HepG2 (cell line): ENCODE results near the gene NDUFS2. TPM values are rescaled to one million over a fixed set of nuclear protein-coding genes. Genes with fewer than 3 reads are reported as not detected.

ENCODE experiments used
- ADNP ChIP-seq: sonication (generic); formaldehyde crosslinking; IDR thresholded peaks from 2 replicates; pipeline ENCODE4 v1.4.0; 2020; ENCODE audit warnings: missing genetic modification reagents
- ARNT2 ChIP-seq: sonication (generic); formaldehyde crosslinking; IDR thresholded peaks from 2 replicates; pipeline ENCODE4 v1.8.0; 2022; ENCODE audit warnings: mild to moderate bottlenecking, low read depth, missing genetic modification reagents, moderate library complexity
- CC2D1A ChIP-seq: sonication (generic); formaldehyde crosslinking; IDR thresholded peaks from 2 replicates; pipeline ENCODE4 v1.8.1; 2023; ENCODE audit warnings: mild to moderate bottlenecking, missing genetic modification reagents
- CENPT ChIP-seq: sonication (generic); formaldehyde crosslinking; IDR thresholded peaks from 2 replicates; pipeline ENCODE4 v1.8.0; 2022; ENCODE audit warnings: low read depth, mild to moderate bottlenecking, moderate library complexity, missing genetic modification reagents
- HCFC1 ChIP-seq: fragments of 150-350 bp; IDR thresholded peaks from 2 replicates; pipeline ENCODE4 v1.6.1; 2014; ENCODE audit warnings: low read depth, low read length
- IRF2 ChIP-seq: IDR thresholded peaks from 2 replicates; pipeline ENCODE4 v1.6.1; 2018; ENCODE audit warnings: missing genetic modification reagents, missing compliant biosample characterization
- KLF9 ChIP-seq: IDR thresholded peaks from 2 replicates; pipeline ENCODE4 v1.6.1; 2016; ENCODE audit warnings: low read depth
- NFKB2 ChIP-seq: sonication (generic); formaldehyde crosslinking; IDR thresholded peaks from 2 replicates; pipeline ENCODE4 v1.4.0; 2020; ENCODE audit warnings: missing genetic modification reagents, borderline replicate concordance
- RORA ChIP-seq: sonication (generic); formaldehyde crosslinking; IDR thresholded peaks from 2 replicates; pipeline ENCODE4 v1.5.0; 2020; ENCODE audit warnings: mild to moderate bottlenecking, missing genetic modification reagents, moderate library complexity
- SOX6 ChIP-seq, 2 experiments: fragments of 450-650 bp in 1 of 2; sonication (generic) in 1 of 2; formaldehyde crosslinking in 1 of 2; IDR thresholded peaks; 2 replicates each; pipeline versions ENCODE4 v1.4.0 to v1.6.1; 2017 to 2020; ENCODE audit warnings: antibody characterized with exemption in 1 of 2, mild to moderate bottlenecking in 1 of 2, missing genetic modification reagents in 1 of 2
- SRSF1 ChIP-seq: fragments of 200-400 bp; formaldehyde crosslinking; optimal IDR thresholded peaks from 2 replicates; pipeline ENCODE3; 2017; ENCODE audit warnings: mild to moderate bottlenecking, low read depth, low read length, moderate library complexity
- TGIF2 ChIP-seq: IDR thresholded peaks from 2 replicates; pipeline ENCODE4 v1.6.1; 2016; ENCODE audit warnings: control low read depth, missing compliant biosample characterization
- ZBTB20 ChIP-seq: sonication (generic); formaldehyde crosslinking; IDR thresholded peaks from 2 replicates; pipeline ENCODE4 v1.8.1; 2023; ENCODE audit warnings: missing genetic modification reagents, low read depth, mild to moderate bottlenecking, borderline replicate concordance
- ZNF101 ChIP-seq: sonication (generic); formaldehyde crosslinking; IDR thresholded peaks from 2 replicates; pipeline ENCODE4 v1.4.0; 2020; ENCODE audit warnings: mild to moderate bottlenecking, low read depth, missing genetic modification reagents, borderline replicate concordance
- ZNF446 ChIP-seq: sonication (generic); formaldehyde crosslinking; IDR thresholded peaks from 2 replicates; pipeline ENCODE4 v1.5.0; 2020; ENCODE audit warnings: mild to moderate bottlenecking, missing genetic modification reagents
- ZNF530 ChIP-seq: sonication (generic); formaldehyde crosslinking; IDR thresholded peaks from 2 replicates; pipeline ENCODE4 v1.5.0; 2020; ENCODE audit warnings: low read depth, mild to moderate bottlenecking, missing genetic modification reagents
- ZNF652 ChIP-seq: IDR thresholded peaks from 2 replicates; pipeline ENCODE4 v1.6.1; 2016; ENCODE audit warnings: low read depth, borderline replicate concordance
- ZNF780A ChIP-seq: sonication (generic); formaldehyde crosslinking; IDR thresholded peaks from 2 replicates; pipeline ENCODE4 v1.8.0; 2022; ENCODE audit warnings: mild to moderate bottlenecking, missing genetic modification reagents, moderate library complexity
- ZNF792 ChIP-seq: IDR thresholded peaks from 2 replicates; pipeline ENCODE4 v1.6.1; 2016
- ZNF879 ChIP-seq: sonication (generic); formaldehyde crosslinking; IDR thresholded peaks from 2 replicates; pipeline ENCODE4 v1.8.1; 2023; ENCODE audit warnings: missing genetic modification reagents
- polyA plus RNA-seq, 8 experiments: library from polyadenylated mRNA; depleted of rRNA in 3 of 8; stranded (reverse) in 7 of 8; unstranded in 1 of 8; fragments of >200 nt; fragmentation: Illumina TruSeq in 4 of 8; extraction: Trizol in 4 of 8; gene quantifications; 2 replicates each; pipeline versions ENCODE4 v1.2.1 to v1.2.3, GENCODE V29; 2011 to 2016; ENCODE audit warnings: low read depth in 4 of 8, missing spikeins in 1 of 8, mixed read lengths in 1 of 8; ENCODE audit not compliant: insufficient read depth in 1 of 8
- total RNA-seq, 5 experiments: library from RNA; depleted of rRNA; stranded (reverse); fragments of >200 nt; fragmentation: Illumina TruSeq; extraction: Trizol; gene quantifications; 2 replicates each; pipeline ENCODE4 v1.2.3, GENCODE V29; 2016; ENCODE audit warnings: low read depth in 1 of 5
- TF ChIP-seq, protein P1 (sequence below): IDR thresholded peaks from 2 replicates; pipeline ENCODE4 v1.6.1; 2016; ENCODE audit warnings: missing compliant biosample characterization, missing genetic modification reagents, borderline replicate concordance
- TF ChIP-seq, protein P2 (sequence below): sonication (generic); formaldehyde crosslinking; IDR thresholded peaks from 2 replicates; pipeline ENCODE4 v1.8.1; 2023; ENCODE audit warnings: mild to moderate bottlenecking, moderate library complexity, missing genetic modification reagents
- TF ChIP-seq, protein P3 (sequence below): sonication (generic); formaldehyde crosslinking; IDR thresholded peaks from 2 replicates; pipeline ENCODE4 v1.4.0; 2020; ENCODE audit warnings: missing genetic modification reagents, borderline replicate concordance
- TF ChIP-seq, protein P4 (sequence below): sonication (generic); formaldehyde crosslinking; IDR thresholded peaks from 2 replicates; pipeline ENCODE4 v1.8.0; 2022; ENCODE audit warnings: mild to moderate bottlenecking, missing genetic modification reagents, moderate library complexity

NDUFS2 gene
- total and polyA plus RNA-seq, 2 of the 13 experiments (the other 11 are each of a cell fraction or from before 2014, with no cell fraction given), result 89.9 to 118 TPM

DNA sequence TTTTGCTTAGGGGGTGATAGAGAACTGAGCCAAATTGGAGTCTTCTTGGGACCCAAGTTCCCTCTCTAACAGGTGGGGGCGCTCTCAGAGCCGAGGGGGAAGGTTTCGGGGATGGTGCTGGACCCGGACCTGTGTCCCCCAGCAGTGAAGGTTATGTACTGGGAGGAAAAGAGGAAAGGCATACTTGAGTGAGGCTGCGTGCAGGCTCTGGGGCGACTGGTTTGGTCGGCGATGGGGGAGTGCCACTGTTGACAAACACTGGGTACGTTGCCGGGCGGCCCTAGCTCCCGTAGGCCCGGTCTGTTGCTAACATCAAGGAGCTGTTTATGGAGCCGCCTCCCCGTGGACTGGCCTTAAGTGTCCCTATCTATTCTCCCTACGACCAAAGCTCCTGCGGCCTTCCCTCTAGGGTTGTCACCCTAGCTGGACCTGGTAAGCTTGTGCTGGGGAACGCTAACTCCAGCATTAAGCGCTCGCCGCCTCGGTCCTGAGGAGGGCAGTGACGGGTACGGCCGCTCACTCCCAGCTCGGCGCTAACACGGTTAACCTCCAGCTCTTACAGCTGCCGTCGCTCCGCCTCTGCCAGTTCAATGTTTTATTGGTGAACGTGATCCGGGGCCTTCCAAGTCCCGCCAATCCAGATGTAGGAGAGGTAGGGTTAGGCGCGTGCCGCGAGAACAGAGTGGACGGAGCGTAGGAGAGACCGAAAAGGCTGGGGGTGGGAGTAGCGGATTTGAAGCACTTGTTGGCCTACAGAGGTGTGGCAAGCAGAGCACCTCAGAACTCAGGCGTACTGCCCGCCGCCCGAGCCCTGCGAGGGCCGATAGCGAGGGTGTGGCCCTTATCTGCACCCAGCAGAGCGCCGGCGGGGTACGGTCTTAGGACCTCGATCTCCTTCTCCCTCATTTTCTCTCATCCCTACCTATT lies 36.2 kb upstream of the NDUFS2 start, which contains the start of gene PPOX (continued):
- TF ChIP-seq, protein P1, sequence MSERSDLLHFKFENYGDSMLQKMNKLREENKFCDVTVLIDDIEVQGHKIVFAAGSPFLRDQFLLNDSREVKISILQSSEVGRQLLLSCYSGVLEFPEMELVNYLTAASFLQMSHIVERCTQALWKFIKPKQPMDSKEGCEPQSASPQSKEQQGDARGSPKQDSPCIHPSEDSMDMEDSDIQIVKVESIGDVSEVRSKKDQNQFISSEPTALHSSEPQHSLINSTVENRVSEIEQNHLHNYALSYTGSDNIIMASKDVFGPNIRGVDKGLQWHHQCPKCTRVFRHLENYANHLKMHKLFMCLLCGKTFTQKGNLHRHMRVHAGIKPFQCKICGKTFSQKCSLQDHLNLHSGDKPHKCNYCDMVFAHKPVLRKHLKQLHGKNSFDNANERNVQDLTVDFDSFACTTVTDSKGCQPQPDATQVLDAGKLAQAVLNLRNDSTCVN (CRISPR knock-in tag), result no peak; the same call in 1 of the 2 replicates
- TF ChIP-seq, protein P2, sequence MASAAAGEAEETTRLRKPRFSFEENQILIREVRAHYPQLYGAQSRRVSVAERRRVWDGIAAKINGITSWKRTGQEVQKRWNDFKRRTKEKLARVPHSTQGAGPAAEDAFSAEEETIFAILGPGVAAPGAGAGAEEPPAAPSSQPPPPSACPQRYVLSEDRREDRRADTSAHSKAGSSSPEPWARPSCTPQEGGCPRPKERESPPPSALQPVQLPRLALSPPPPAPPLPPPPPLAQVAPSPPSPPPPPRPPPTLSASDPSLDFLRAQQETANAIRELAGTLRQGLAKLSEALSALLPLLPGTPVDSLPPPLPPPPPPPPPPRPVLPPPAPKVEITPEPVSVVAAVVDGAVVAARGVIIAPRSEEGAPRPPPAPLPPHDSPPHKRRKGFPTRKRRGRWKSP, result peak; percentile 90
- TF ChIP-seq, protein P3, sequence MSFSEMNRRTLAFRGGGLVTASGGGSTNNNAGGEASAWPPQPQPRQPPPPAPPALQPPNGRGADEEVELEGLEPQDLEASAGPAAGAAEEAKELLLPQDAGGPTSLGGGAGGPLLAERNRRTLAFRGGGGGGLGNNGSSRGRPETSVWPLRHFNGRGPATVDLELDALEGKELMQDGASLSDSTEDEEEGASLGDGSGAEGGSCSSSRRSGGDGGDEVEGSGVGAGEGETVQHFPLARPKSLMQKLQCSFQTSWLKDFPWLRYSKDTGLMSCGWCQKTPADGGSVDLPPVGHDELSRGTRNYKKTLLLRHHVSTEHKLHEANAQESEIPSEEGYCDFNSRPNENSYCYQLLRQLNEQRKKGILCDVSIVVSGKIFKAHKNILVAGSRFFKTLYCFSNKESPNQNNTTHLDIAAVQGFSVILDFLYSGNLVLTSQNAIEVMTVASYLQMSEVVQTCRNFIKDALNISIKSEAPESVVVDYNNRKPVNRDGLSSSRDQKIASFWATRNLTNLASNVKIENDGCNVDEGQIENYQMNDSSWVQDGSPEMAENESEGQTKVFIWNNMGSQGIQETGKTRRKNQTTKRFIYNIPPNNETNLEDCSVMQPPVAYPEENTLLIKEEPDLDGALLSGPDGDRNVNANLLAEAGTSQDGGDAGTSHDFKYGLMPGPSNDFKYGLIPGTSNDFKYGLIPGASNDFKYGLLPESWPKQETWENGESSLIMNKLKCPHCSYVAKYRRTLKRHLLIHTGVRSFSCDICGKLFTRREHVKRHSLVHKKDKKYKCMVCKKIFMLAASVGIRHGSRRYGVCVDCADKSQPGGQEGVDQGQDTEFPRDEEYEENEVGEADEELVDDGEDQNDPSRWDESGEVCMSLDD (CRISPR knock-in tag), result no peak
- TF ChIP-seq ZBTB20 (CRISPR knock-in tag) (no peak; the same call in 1 of the 2 replicates), CC2D1A (CRISPR knock-in tag) (no peak), ZNF780A (CRISPR knock-in tag) (no peak), ZNF792 (CRISPR knock-in tag) (no peak), HCFC1 (no peak), ARNT2 (CRISPR knock-in tag) (peak; percentile 77), SRSF1 (peak; percentile 71), ZNF101 (no peak), KLF9 (no peak), ZNF530 (CRISPR knock-in tag) (no peak), NFKB2 (peak; percentile 79; the same call in 1 of the 2 replicates), ZNF652 (CRISPR knock-in tag) (peak; percentile 100), SOX6 (IDR thresholded peaks at IDR 0.05) (no peak), SOX6 (CRISPR knock-in tag; IDR thresholded peaks at IDR 0.05) (peak; percentile 60), RORA (CRISPR knock-in tag) (no peak), CENPT (CRISPR knock-in tag) (0 out of 2 replicates have a peak, but pooled peaks have one; percentile 65), ADNP (CRISPR knock-in tag) (no peak), IRF2 (peak; percentile 61; the same call in 1 of the 2 replicates), ZNF879 (no peak), ZNF446 (no peak), TGIF2 (CRISPR knock-in tag) (no peak)
- TF ChIP-seq, protein P4, sequence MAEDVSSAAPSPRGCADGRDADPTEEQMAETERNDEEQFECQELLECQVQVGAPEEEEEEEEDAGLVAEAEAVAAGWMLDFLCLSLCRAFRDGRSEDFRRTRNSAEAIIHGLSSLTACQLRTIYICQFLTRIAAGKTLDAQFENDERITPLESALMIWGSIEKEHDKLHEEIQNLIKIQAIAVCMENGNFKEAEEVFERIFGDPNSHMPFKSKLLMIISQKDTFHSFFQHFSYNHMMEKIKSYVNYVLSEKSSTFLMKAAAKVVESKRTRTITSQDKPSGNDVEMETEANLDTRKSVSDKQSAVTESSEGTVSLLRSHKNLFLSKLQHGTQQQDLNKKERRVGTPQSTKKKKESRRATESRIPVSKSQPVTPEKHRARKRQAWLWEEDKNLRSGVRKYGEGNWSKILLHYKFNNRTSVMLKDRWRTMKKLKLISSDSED (CRISPR knock-in tag), result no peak
